Naive thymus-derived CD4-positive, alpha-beta T cell (primary cell): ENCODE measurements around the gene ARIH2. TPM values are rescaled to one million over a fixed set of nuclear protein-coding genes. Genes with fewer than 3 reads are reported as not detected.
A peak's percentile ranks its signal among the peaks of the same experiment; 100 is the strongest.

ENCODE experiments used
- ATAC-seq: fragments of 150-1000 bp; cut with Tn5 transposase; 2 replicates; pipeline ENCODE4 v1.10.0; 2021; ENCODE audit warnings: mild to moderate bottlenecking, moderate library complexity
- CTCF ChIA-PET: fragments of 350-600 bp; sonication (Branson Sonifier 250); formaldehyde crosslinking; loops from one replicate; lab custom pipeline; 2021; ENCODE audit warnings: antibody characterized with exemption; lab: Charles Lee
- POLR2A ChIA-PET: fragments of 350-600 bp; sonication (Branson Sonifier 250); formaldehyde crosslinking; loops from one replicate; lab custom pipeline; 2021; ENCODE audit warnings: antibody characterized with exemption, inconsistent platforms; lab: Charles Lee
- DNase-seq, 9 donors: peaks; one replicate each; pipeline versions ENCODE4 v3.0.0 to v3.0.0-alpha.2; 2020 to 2022; ENCODE audit warnings: mixed read lengths in 1 of 9
- H3K27ac ChIP-seq: one replicate; pipeline ENCODE4 v1.7.0; 2013; ENCODE audit warnings: mild to moderate bottlenecking, low read depth, low read length, moderate library complexity
- H3K27me3 ChIP-seq, 2 donors: one replicate each; pipeline ENCODE4 v1.7.0; 2013; ENCODE audit warnings: low read length in 2 of 2, mild to moderate bottlenecking in 2 of 2, moderate library complexity in 2 of 2; ENCODE audit not compliant: control insufficient read depth in 2 of 2, insufficient read depth in 2 of 2
- H3K36me3 ChIP-seq, 3 experiments: 1 replicate in 2 of 3; 2 replicates in 1 of 3; pipeline ENCODE4 v1.7.0; 2013; ENCODE audit warnings: low read length in 3 of 3, mild to moderate bottlenecking in 3 of 3, moderate library complexity in 1 of 3; ENCODE audit not compliant: insufficient read depth in 3 of 3, control insufficient read depth in 2 of 3
- H3K4me1 ChIP-seq, 2 donors: one replicate each; pipeline ENCODE4 v1.7.0; 2013; ENCODE audit warnings: low read length in 2 of 2, mild to moderate bottlenecking in 2 of 2, moderate library complexity in 1 of 2; ENCODE audit not compliant: control insufficient read depth in 2 of 2, insufficient read depth in 2 of 2
- H3K4me3 ChIP-seq: 2 replicates; pipeline ENCODE4 v1.7.0; 2013; ENCODE audit warnings: mild to moderate bottlenecking, low read length
- H3K9me3 ChIP-seq, 3 experiments: 1 replicate in 2 of 3; 2 replicates in 1 of 3; pipeline ENCODE4 v1.7.0; 2013; ENCODE audit warnings: low read length in 3 of 3; ENCODE audit not compliant: control insufficient read depth in 2 of 3
- H3K27ac Mint-ChIP-seq, 9 donors: one replicate each; pipeline ENCODE4 v1.8.0; 2020 to 2022; ENCODE audit warnings: mixed read lengths in 9 of 9, mild to moderate bottlenecking in 8 of 9, moderate library complexity in 5 of 9, inconsistent platforms in 2 of 9
- H3K27me3 Mint-ChIP-seq, 5 donors: one replicate each; pipeline ENCODE4 v1.8.0; 2021 to 2022; ENCODE audit warnings: mixed read lengths in 5 of 5, mild to moderate bottlenecking in 1 of 5
- H3K36me3 Mint-ChIP-seq, 5 donors: one replicate each; pipeline ENCODE4 v1.8.0; 2020 to 2022; ENCODE audit warnings: mixed read lengths in 5 of 5, mild to moderate bottlenecking in 3 of 5, inconsistent platforms in 1 of 5
- H3K4me1 Mint-ChIP-seq, 7 donors: one replicate each; pipeline ENCODE4 v1.8.0; 2020 to 2022; ENCODE audit warnings: mixed read lengths in 7 of 7, mild to moderate bottlenecking in 3 of 7, inconsistent platforms in 1 of 7
- H3K4me3 Mint-ChIP-seq, 10 donors: one replicate each; pipeline ENCODE4 v1.8.0; 2020 to 2022; ENCODE audit warnings: mild to moderate bottlenecking in 10 of 10, mixed read lengths in 10 of 10, moderate library complexity in 6 of 10, inconsistent platforms in 2 of 10
- H3K9me3 Mint-ChIP-seq, 11 donors: one replicate each; pipeline ENCODE4 v1.8.0; 2020 to 2022; ENCODE audit warnings: mixed read lengths in 11 of 11, mild to moderate bottlenecking in 4 of 11, inconsistent platforms in 1 of 11, moderate library complexity in 1 of 11
- intact Hi-C, 2 donors: fragments of 100-400 bp; cut with micrococcal nuclease; formaldehyde crosslinking; loops; one replicate each; pipeline ENCODE4 v1.15.1; 2023
- polyA plus RNA-seq, 2 donors: library from polyadenylated mRNA; unstranded; fragments of 300-500 nt; fragmentation: Illumina TruSeq; gene quantifications; one replicate each; pipeline ENCODE4 v1.2.3, GENCODE V29; 2021
- total RNA-seq, 6 experiments: library from RNA in 5 of 6; stranded (reverse) in 5 of 6; gene quantifications; 1 replicate in 5 of 6; 2 replicates in 1 of 6; pipeline ENCODE4 v1.2.3 and lab custom pipeline; 2021 to 2026

The ARIH2 gene
- total and polyA plus RNA-seq, 7 experiments from 2014 or later = 103 to 189 (median 140) TPM

DNA sequence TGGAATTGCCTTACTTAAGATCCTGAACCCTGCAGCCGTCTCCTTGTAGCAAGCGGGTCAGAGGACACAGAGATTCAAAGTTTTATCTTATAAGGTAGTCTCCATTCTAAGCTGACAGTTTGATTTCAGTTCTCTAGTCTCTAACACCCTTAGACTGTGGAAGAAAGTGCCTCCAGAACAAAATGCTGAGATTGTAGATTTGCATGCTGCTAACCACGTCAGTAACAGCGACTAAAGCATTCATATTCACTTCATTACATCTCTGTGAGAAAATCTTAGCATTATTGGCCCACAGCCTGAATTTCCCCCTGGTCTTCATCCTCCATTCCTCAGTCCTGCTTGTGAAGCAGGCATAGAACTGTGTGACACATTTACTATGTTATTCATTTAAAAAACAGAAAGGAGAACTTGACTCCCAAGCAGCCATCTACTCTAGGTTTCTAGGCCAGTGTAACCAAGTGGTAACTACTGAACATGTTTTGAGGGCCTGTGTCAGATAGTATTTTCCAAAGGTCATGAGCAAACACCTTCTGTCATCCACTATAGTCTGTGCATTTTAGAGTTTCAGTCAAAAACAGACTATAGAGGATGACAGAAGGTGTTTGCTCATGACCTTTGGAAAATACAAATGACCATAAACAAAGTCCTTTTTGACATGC, 27.4 kb downstream of the ARIH2 start:
- Histone ChIP-seq H3K36me3 (peaks cover 0 to 30% (median 3%) of the 10 kb centered on the region in 3 experiments), H3K4me1 (no peaks in the 10 kb centered on the region), H3K4me3 (no peak overlapping the region), H3K9me3 (no peaks in the 10 kb centered on the region), H3K27ac (no peak overlapping the region), H3K27me3 (no peaks in the 10 kb centered on the region)
- H3K9me3 Mint-ChIP-seq = no peaks in the 10 kb centered on the region
- peaks cover 7 to 39% (median 26%) of the 10 kb centered on the region in 7 donors for H3K4me1 Mint-ChIP-seq
- H3K27me3 Mint-ChIP-seq = no peaks in the 10 kb centered on the region
- H3K4me3 Mint-ChIP-seq = no peak overlapping the region
- peaks cover 0 to 21% (median 4%) of the 10 kb centered on the region in 5 donors for H3K36me3 Mint-ChIP-seq
- no peak for ATAC-seq
- intact Hi-C loops = no loop called here
- ChIA-PET POLR2A (no interaction called here), CTCF (interaction anchor here (0.6 kb wide), 1 partner anchor 240 kb away, joined by 5 read pairs; no protein-coding TSS in a partner anchor)
- DNase-seq = no peak
- H3K27ac Mint-ChIP-seq = peak overlapping the region in 4 of 9 donors; percentile 25 to 72 (median 42)

DNA sequence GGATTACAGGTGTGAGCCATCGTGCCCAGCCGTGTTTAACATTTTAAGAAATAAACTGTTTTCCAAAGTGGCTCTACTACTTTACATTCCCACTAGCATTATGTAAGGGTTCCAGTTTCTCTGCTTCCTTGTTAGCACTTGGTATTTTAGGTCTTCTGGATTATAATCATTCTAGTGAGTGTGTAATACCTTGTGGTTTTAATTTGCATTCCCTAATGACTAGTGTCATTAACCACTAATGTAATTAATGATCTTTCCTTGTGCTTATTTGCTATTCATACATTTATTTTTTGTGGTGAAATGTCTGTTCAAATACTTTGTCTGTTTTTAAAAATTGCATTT, 30.7 kb downstream of the ARIH2 start:
- intact Hi-C loops = no loop called here
- DNase-seq (no peak), ATAC-seq (no peak)
- Histone ChIP-seq H3K4me1 (no peaks in the 10 kb centered on the region), H3K9me3 (no peaks in the 10 kb centered on the region), H3K36me3 (peaks cover 0 to 24% (median 3%) of the 10 kb centered on the region in 3 experiments), H3K27ac (no peak overlapping the region), H3K4me3 (no peak overlapping the region), H3K27me3 (no peaks in the 10 kb centered on the region)
- H3K4me1 Mint-ChIP-seq = peaks cover 7 to 39% (median 25%) of the 10 kb centered on the region in 7 donors
- no peaks in the 10 kb centered on the region for H3K27me3 Mint-ChIP-seq
- ChIA-PET POLR2A (interaction anchor here (0.7 kb wide), 1 partner anchor 117 kb away, joined by 3 read pairs; no protein-coding TSS in a partner anchor), CTCF (no interaction called here)
- peak overlapping the region in 1 of 9 donors; percentile 37 for H3K27ac Mint-ChIP-seq
- no peaks in the 10 kb centered on the region for H3K9me3 Mint-ChIP-seq
- peaks cover 0 to 21% (median 5%) of the 10 kb centered on the region in 5 donors for H3K36me3 Mint-ChIP-seq
- no peak overlapping the region for H3K4me3 Mint-ChIP-seq

DNA sequence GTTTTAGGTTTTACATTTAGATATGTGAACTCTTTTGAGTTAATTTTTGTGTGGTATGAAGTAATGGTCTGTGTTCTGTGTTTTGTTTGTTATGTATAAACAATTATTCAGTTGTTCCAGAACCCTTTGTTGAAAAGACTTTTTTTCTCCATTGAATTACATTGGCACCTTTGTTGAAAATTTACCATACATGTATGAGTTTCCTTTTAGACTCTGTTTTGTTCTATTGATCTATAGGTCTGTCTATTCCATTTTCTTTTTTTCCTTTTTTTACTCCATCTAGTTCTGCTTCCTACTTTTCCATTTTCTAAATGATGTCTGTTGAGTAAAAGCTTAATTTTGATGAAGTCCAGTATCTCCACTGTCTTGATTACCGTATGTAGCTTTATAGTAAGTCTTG, 31.4 kb downstream of the ARIH2 start:
- no peaks in the 10 kb centered on the region for H3K27me3 Mint-ChIP-seq
- POLR2A ChIA-PET = interaction anchor here (0.7 kb wide), 1 partner anchor 118 kb away, joined by 3 read pairs; no protein-coding TSS in a partner anchor
- Histone ChIP-seq H3K9me3 (no peaks in the 10 kb centered on the region), H3K27me3 (no peaks in the 10 kb centered on the region), H3K36me3 (peaks cover 0 to 22% (median 0%) of the 10 kb centered on the region in 3 experiments), H3K4me1 (no peaks in the 10 kb centered on the region), H3K27ac (no peak overlapping the region), H3K4me3 (no peak overlapping the region)
- CTCF ChIA-PET = interaction anchor here (0.8 kb wide), 1 partner anchor 210 kb away, joined by 6 read pairs; no protein-coding TSS in a partner anchor
- H3K4me1 Mint-ChIP-seq = peaks cover 8 to 34% (median 18%) of the 10 kb centered on the region in 7 donors
- intact Hi-C loops = loop anchor here (5.0 kb wide), 2 partner anchors 33 to 213 kb away; partner anchors contain the start of gene ARIH2 (in 1 of the 2)
- no peaks in the 10 kb centered on the region for H3K9me3 Mint-ChIP-seq
- peak overlapping the region in 4 of 9 donors; percentile 0 to 59 (median 36) for H3K27ac Mint-ChIP-seq
- ATAC-seq (no peak), DNase-seq (no peak)
- peaks cover 0 to 16% (median 4%) of the 10 kb centered on the region in 5 donors for H3K36me3 Mint-ChIP-seq
- no peak overlapping the region for H3K4me3 Mint-ChIP-seq

DNA sequence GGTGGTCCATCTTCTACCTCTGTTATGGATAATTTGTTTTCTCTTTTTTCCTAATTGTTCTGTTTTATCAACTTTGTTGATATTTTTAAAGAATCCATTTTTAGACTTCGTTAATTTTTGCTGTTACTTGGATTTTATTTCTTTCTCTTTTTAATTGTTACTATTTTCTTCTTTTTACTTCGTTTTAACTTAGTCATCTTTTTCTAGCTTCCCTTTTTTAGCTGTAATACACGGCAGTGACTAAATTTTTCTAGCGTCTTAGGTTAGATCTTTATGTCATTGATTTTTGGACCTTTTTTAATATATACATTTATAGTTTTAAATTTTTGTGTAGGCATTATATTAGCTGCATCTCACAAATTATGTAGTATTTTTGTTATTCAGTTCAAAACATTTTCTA, 33.1 kb downstream of the ARIH2 start:
- H3K4me3 ChIP-seq = no peak overlapping the region
- no peaks in the 10 kb centered on the region for H3K27me3 ChIP-seq
- Mint-ChIP-seq H3K9me3 (no peaks in the 10 kb centered on the region), H3K36me3 (peaks cover 0 to 15% (median 4%) of the 10 kb centered on the region in 5 donors), H3K4me3 (no peak overlapping the region), H3K27me3 (no peaks in the 10 kb centered on the region), H3K27ac (peak overlapping the region in 1 of 9 donors; percentile 39), H3K4me1 (peaks cover 11 to 35% (median 16%) of the 10 kb centered on the region in 7 donors)
- no peak overlapping the region for H3K27ac ChIP-seq
- no peaks in the 10 kb centered on the region for H3K4me1 ChIP-seq
- ATAC-seq = no peak
- intact Hi-C loops = loop anchor here (1.0 to 5.0 kb wide), 4 partner anchors 34 to 266 kb away; partner anchors contain the start of genes ARIH2 (in 1 of the 2) and NCKIPSD (in 1 of the 2)
- H3K36me3 ChIP-seq = peaks cover 0 to 11% (median 0%) of the 10 kb centered on the region in 3 experiments
- no peak for DNase-seq
- ChIA-PET POLR2A (no interaction called here), CTCF (interaction anchor here (0.8 to 2.9 kb wide), 4 partner anchors 8 to 268 kb away, joined by 3 to 21 read pairs (median 4); no protein-coding TSS in a partner anchor)
- no peaks in the 10 kb centered on the region for H3K9me3 ChIP-seq

DNA sequence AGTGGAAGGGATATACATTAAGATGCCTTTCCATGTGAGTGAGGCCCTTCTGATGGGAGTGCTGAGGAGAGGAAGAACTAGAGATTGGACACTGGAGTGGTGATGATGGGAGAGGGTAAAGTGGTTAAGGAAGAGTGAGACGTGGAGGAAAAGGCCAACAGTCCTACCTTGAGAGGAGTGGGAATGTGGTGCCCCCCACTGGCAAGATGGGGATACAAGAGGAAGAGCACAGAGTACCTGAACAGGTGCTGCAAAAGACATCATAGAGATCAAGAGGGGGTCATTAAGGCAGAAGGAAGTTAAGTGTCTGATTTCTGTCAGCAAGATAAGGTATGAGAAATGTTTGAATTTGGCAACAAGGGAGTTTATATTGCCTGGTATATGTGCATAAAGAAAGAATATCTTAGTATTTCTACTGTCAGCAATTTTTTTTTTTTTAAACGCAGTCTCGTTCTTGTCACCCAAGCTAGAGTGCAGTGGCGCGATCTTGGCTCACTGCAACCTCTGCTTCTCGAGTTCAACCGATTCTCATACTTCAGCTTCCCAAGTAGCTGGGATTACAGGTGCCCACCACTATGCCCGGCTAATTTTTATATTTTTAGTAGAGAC, 34.0 kb downstream of the ARIH2 start:
- Histone ChIP-seq H3K27me3 (no peaks in the 10 kb centered on the region), H3K9me3 (no peaks in the 10 kb centered on the region), H3K4me1 (no peaks in the 10 kb centered on the region), H3K27ac (no peak overlapping the region), H3K4me3 (no peak overlapping the region), H3K36me3 (peaks cover 0 to 17% (median 0%) of the 10 kb centered on the region in 3 experiments)
- Mint-ChIP-seq H3K27ac (peak overlapping the region in 3 of 9 donors; percentile 2 to 33 (median 13)), H3K4me3 (no peak overlapping the region), H3K4me1 (peaks cover 13 to 35% (median 17%) of the 10 kb centered on the region in 7 donors), H3K9me3 (no peaks in the 10 kb centered on the region), H3K36me3 (peaks cover 0 to 15% (median 4%) of the 10 kb centered on the region in 5 donors), H3K27me3 (no peaks in the 10 kb centered on the region)
- DNase-seq (peak; percentile 21 to 52 (median 33)), ATAC-seq (peak; percentile 79)
- CTCF ChIA-PET = interaction anchor here (0.9 to 2.9 kb wide), 3 partner anchors 9 to 269 kb away, joined by 3 to 21 read pairs (median 4); no protein-coding TSS in a partner anchor
- intact Hi-C loops = loop anchor here (1.0 to 5.0 kb wide), 4 partner anchors 35 to 267 kb away; partner anchors contain the start of genes ARIH2 (in 1 of the 2) and NCKIPSD (in 1 of the 2)
- POLR2A ChIA-PET = no interaction called here

DNA sequence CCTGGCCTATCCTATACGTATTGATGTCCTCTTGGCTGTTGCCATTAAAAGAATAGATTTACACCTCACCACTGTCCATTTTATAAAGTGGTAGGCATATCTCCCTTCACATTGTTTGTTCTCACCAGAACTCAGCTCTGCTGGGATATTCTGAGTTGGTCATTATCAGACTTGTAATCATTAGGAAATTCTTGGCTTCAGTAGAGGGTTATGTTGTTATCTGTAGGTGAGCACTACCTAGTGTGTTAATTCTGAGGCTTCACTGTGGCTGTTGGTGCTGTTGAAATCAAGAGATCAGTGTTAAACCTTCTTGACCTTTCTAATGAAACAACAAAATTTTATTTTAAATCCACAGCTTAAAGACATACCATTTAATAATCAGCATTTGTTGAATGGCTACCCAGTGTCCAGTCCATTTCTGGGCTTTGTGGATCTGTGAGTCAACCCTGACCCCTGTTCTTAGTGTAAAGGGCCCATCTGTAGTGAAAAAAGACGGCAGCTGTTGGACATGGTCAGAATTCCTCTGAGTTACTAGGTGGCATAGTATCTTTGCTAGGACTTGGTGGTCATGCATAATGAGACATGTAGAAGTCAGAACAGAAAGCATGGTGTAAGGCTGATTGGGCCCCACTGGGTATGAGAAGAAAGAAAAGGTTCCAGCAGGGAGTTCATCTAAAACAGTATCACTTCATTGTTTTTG, 38.5 kb downstream of the ARIH2 start:
- Mint-ChIP-seq H3K27ac (peak overlapping the region in 3 of 9 donors; percentile 0 to 56 (median 28)), H3K4me3 (no peak overlapping the region), H3K36me3 (peaks cover 0 to 15% (median 4%) of the 10 kb centered on the region in 5 donors), H3K4me1 (peaks cover 7 to 17% (median 12%) of the 10 kb centered on the region in 7 donors), H3K27me3 (no peaks in the 10 kb centered on the region), H3K9me3 (no peaks in the 10 kb centered on the region)
- no peaks in the 10 kb centered on the region for H3K27me3 ChIP-seq
- DNase-seq (no peak), ATAC-seq (no peak)
- H3K4me1 ChIP-seq = no peaks in the 10 kb centered on the region
- H3K36me3 ChIP-seq = peaks cover 0 to 32% (median 0%) of the 10 kb centered on the region in 3 experiments
- CTCF ChIA-PET = interaction anchor here (0.7 to 0.8 kb wide), 2 partner anchors 29 to 504 kb away, joined by 3 read pairs; no protein-coding TSS in a partner anchor
- POLR2A ChIA-PET = interaction anchor here (0.7 kb wide), 1 partner anchor 47 kb away, joined by 3 read pairs; no protein-coding TSS in a partner anchor
- intact Hi-C loops = no loop called here
- H3K4me3 ChIP-seq = no peak overlapping the region
- no peaks in the 10 kb centered on the region for H3K9me3 ChIP-seq
- no peak overlapping the region for H3K27ac ChIP-seq
